Fibroblast of lung (primary cell): ENCODE measurements around the gene NIPSNAP2.
"Not testable (repeated sequence)": the region's sequence is repeated elsewhere in the genome, so short reads cannot be mapped to it uniquely, and the experiment has no call there.

Source experiments
- EZH2 ChIP-seq: IDR thresholded peaks from 2 replicates; pipeline ENCODE4 v1.5.1; 2012; ENCODE audit warnings: low read length, control low read depth, mild to moderate bottlenecking; ENCODE audit errors: missing control alignments
- TF ChIP-seq, protein P1 (sequence below), 2 donors: IDR thresholded peaks in 1 of 2; conservative IDR thresholded peaks in 1 of 2; 1 replicate in 1 of 2; 2 replicates in 1 of 2; pipeline ENCODE4 v1.5.1; 2011 to 2012; ENCODE audit warnings: low read length in 2 of 2, control low read depth in 1 of 2, inconsistent platforms in 1 of 2, low read depth in 1 of 2, mild to moderate bottlenecking in 1 of 2

DNA sequence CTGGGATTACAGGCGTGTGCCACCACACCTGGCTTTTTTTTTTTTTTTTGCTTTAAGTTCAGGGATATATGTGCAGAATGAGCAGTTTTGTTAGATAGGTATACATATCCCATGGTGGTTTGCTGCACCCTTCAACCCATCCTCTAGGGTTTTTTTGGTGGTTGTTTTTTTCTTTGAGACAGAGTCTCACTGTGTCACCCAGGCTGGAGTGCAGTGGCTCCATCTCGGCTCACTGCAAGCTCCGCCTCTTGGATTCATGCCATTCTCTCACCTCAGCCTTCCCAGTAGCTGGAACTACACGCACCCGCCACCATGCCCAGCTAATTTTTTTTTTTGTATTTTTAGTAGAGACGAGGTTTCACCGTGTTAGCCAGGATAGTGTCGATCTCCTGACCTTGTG lies 84.4 kb downstream of the NIPSNAP2 start:
- TF ChIP-seq, protein P1, sequence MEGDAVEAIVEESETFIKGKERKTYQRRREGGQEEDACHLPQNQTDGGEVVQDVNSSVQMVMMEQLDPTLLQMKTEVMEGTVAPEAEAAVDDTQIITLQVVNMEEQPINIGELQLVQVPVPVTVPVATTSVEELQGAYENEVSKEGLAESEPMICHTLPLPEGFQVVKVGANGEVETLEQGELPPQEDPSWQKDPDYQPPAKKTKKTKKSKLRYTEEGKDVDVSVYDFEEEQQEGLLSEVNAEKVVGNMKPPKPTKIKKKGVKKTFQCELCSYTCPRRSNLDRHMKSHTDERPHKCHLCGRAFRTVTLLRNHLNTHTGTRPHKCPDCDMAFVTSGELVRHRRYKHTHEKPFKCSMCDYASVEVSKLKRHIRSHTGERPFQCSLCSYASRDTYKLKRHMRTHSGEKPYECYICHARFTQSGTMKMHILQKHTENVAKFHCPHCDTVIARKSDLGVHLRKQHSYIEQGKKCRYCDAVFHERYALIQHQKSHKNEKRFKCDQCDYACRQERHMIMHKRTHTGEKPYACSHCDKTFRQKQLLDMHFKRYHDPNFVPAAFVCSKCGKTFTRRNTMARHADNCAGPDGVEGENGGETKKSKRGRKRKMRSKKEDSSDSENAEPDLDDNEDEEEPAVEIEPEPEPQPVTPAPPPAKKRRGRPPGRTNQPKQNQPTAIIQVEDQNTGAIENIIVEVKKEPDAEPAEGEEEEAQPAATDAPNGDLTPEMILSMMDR (conservative IDR thresholded peaks at IDR 0.05 in 1 of 2, IDR thresholded peaks at IDR 0.05 in 1 of 2; ENCODE audit: low read depth in 1 of 2, low read length in 2 of 2): not testable (repeated sequence)
- not testable (repeated sequence) for TF ChIP-seq EZH2
